H1 (cell line): ENCODE data around the gene TK1. TPM values are rescaled to one million over a fixed set of nuclear protein-coding genes. Genes with fewer than 3 reads are reported as not detected.

Experiments
- CTCF ChIA-PET: fragments of 300-600 bp; sonication (Branson Sonifier 250); formaldehyde crosslinking; loops from one replicate; lab custom pipeline; 2021; ENCODE audit not compliant: partially characterized antibody; lab: Charles Lee
- POLR2A ChIA-PET: fragments of 300-600 bp; sonication (Branson Sonifier 250); formaldehyde crosslinking; loops from one replicate; lab custom pipeline; 2021; ENCODE audit warnings: inconsistent platforms; ENCODE audit not compliant: partially characterized antibody; lab: Charles Lee
- DNase-seq, 2 experiments: peaks; one replicate each; pipeline versions ENCODE4 v3.0.0 to v3.0.0-alpha.2; 2010 to 2022; ENCODE audit warnings: low spot score in 2 of 2, low read depth in 1 of 2, mixed read lengths in 1 of 2
- FAIRE-seq: peaks from 2 replicates; lab custom pipeline; 2011; peaks lifted over from hg19 to GRCh38; lab: Jason Lieb, UNC
- H2AFZ ChIP-seq: 2 replicates; pipeline ENCODE4 v1.8.1; 2012; ENCODE audit warnings: low read length, inconsistent platforms
- H2AK5ac ChIP-seq: 2 replicates; pipeline ENCODE4 v1.6.1; 2013; ENCODE audit warnings: low read depth, low read length
- H2BK120ac ChIP-seq: replicated peaks from 2 replicates; pipeline ENCODE3; 2013; ENCODE audit warnings: low read depth, low read length, inconsistent platforms
- H2BK12ac ChIP-seq: 2 replicates; pipeline ENCODE4 v1.6.1; 2013; ENCODE audit warnings: low read depth, low read length
- H2BK15ac ChIP-seq: 2 replicates; pipeline ENCODE4 v1.6.1; 2013; ENCODE audit warnings: low read length
- H2BK20ac ChIP-seq: 2 replicates; pipeline ENCODE4 v1.6.1; 2013; ENCODE audit warnings: low read length
- H2BK5ac ChIP-seq: 2 replicates; pipeline ENCODE4 v1.6.1; 2013; ENCODE audit warnings: low read depth, low read length
- H3K14ac ChIP-seq: 2 replicates; pipeline ENCODE4 v1.6.1; 2013; ENCODE audit warnings: inconsistent platforms; ENCODE audit not compliant: insufficient read length
- H3K18ac ChIP-seq: 2 replicates; pipeline ENCODE4 v1.6.1; 2013; ENCODE audit warnings: low read length; ENCODE audit errors: extremely low read depth
- H3K23ac ChIP-seq: 2 replicates; pipeline ENCODE4 v1.6.1; 2013; ENCODE audit warnings: inconsistent platforms; ENCODE audit not compliant: insufficient read length
- H3K23me2 ChIP-seq: 2 replicates; pipeline ENCODE4 v1.6.1; 2013; ENCODE audit warnings: low read depth, low read length
- H3K27ac ChIP-seq: 2 replicates; pipeline ENCODE4 v1.6.1; 2011; ENCODE audit warnings: low read depth, low read length, inconsistent platforms
- H3K27me3 ChIP-seq, 4 experiments: replicated peaks in 1 of 4; 1 replicate in 1 of 4; 2 replicates in 3 of 4; pipeline versions ENCODE4 v1.6.1 to v1.8.1; 2011 to 2013; ENCODE audit warnings: low read length in 3 of 4, mild to moderate bottlenecking in 3 of 4, inconsistent platforms in 2 of 4, mixed read lengths in 2 of 4, moderate library complexity in 1 of 4; ENCODE audit not compliant: control insufficient read depth in 3 of 4, insufficient read depth in 3 of 4; ENCODE audit errors: extremely low read depth in 1 of 4
- H3K36me3 ChIP-seq, 4 experiments: 2 replicates each; pipeline versions ENCODE4 v1.6.1 to v1.8.1; 2011 to 2013; ENCODE audit warnings: mild to moderate bottlenecking in 4 of 4, low read length in 3 of 4, moderate library complexity in 2 of 4, control low read depth in 1 of 4, inconsistent platforms in 1 of 4; ENCODE audit not compliant: insufficient read depth in 4 of 4, control insufficient read depth in 2 of 4
- H3K4ac ChIP-seq: replicated peaks from 2 replicates; pipeline ENCODE3; 2013; ENCODE audit warnings: low read length, low read depth, mixed read lengths, inconsistent platforms; ENCODE audit not compliant: insufficient read length
- H3K4me1 ChIP-seq, 4 experiments: replicated peaks in 1 of 4; 1 replicate in 1 of 4; 2 replicates in 3 of 4; pipeline versions ENCODE4 v1.6.1 to v1.8.1; 2011 to 2013; ENCODE audit warnings: low read length in 3 of 4, inconsistent platforms in 2 of 4, mixed read lengths in 1 of 4; ENCODE audit not compliant: insufficient read depth in 4 of 4, control insufficient read depth in 3 of 4
- H3K4me2 ChIP-seq, 2 experiments: 2 replicates each; pipeline versions ENCODE4 v1.6.1 to v1.8.1; 2011 to 2013; ENCODE audit warnings: low read depth in 2 of 2, low read length in 2 of 2, control low read depth in 1 of 2, inconsistent platforms in 1 of 2, mild to moderate bottlenecking in 1 of 2; ENCODE audit not compliant: insufficient read depth in 1 of 2
- H3K4me3 ChIP-seq, 4 experiments: fragments of 200-600, 300-600 bp in 1 of 4; sonication (generic), shearing (Covaris generic), sonication (Bioruptor Twin) in 1 of 4; 2 replicates each; pipeline versions ENCODE4 v1.5.1 to v1.8.1; 2011 to 2016; ENCODE audit warnings: low read length in 4 of 4, low read depth in 3 of 4, control low read depth in 2 of 4, inconsistent platforms in 2 of 4, mild to moderate bottlenecking in 2 of 4, mixed read lengths in 1 of 4, moderate library complexity in 1 of 4; ENCODE audit not compliant: insufficient read depth in 2 of 4; ENCODE audit errors: extremely low read depth in 1 of 4
- H3K56ac ChIP-seq: replicated peaks from 2 replicates; pipeline ENCODE3; 2013; ENCODE audit warnings: low read depth, mild to moderate bottlenecking, mixed read lengths, low read length, inconsistent platforms; ENCODE audit not compliant: insufficient read length
- H3K79me1 ChIP-seq: 2 replicates; pipeline ENCODE4 v1.6.1; 2013; ENCODE audit warnings: low read depth, low read length, control low read depth
- H3K79me2 ChIP-seq, 2 experiments: 2 replicates each; pipeline versions ENCODE4 v1.6.1 to v1.8.1; 2012 to 2013; ENCODE audit warnings: low read length in 2 of 2, mild to moderate bottlenecking in 2 of 2, inconsistent platforms in 1 of 2; ENCODE audit not compliant: insufficient read depth in 2 of 2, control insufficient read depth in 1 of 2
- H3K9ac ChIP-seq, 4 experiments: replicated peaks in 1 of 4; 1 replicate in 1 of 4; 2 replicates in 3 of 4; pipeline versions ENCODE4 v1.6.1 to v1.8.1; 2011 to 2013; ENCODE audit warnings: low read depth in 3 of 4, low read length in 3 of 4, control low read depth in 2 of 4, mild to moderate bottlenecking in 2 of 4, moderate library complexity in 2 of 4, inconsistent platforms in 1 of 4; ENCODE audit errors: extremely low read depth in 1 of 4
- H3K9me3 ChIP-seq, 2 experiments: 2 replicates each; pipeline versions ENCODE4 v1.6.1 to v1.8.1; 2012 to 2013; ENCODE audit warnings: mild to moderate bottlenecking in 2 of 2, moderate library complexity in 2 of 2, control low read depth in 1 of 2, inconsistent platforms in 1 of 2, low read depth in 1 of 2, low read length in 1 of 2, mixed read lengths in 1 of 2; ENCODE audit not compliant: insufficient read depth in 2 of 2
- H4K20me1 ChIP-seq, 2 experiments: replicated peaks in 1 of 2; 2 replicates each; pipeline versions ENCODE3 to v1.8.1; 2011 to 2013; ENCODE audit warnings: inconsistent platforms in 2 of 2, low read length in 2 of 2, mild to moderate bottlenecking in 1 of 2; ENCODE audit not compliant: insufficient read depth in 2 of 2, control insufficient read depth in 1 of 2
- H4K5ac ChIP-seq: 2 replicates; pipeline ENCODE4 v1.6.1; 2013; ENCODE audit warnings: low read length, low read depth, mixed read lengths, inconsistent platforms; ENCODE audit not compliant: insufficient read length
- H4K8ac ChIP-seq: 2 replicates; pipeline ENCODE4 v1.8.0; 2013; ENCODE audit warnings: mild to moderate bottlenecking, moderate library complexity, low read length, inconsistent platforms; ENCODE audit not compliant: insufficient read depth; ENCODE audit errors: extremely low read depth
- H4K91ac ChIP-seq: replicated peaks from 2 replicates; pipeline ENCODE3; 2013; ENCODE audit warnings: low read length, mixed read lengths, inconsistent platforms; ENCODE audit not compliant: insufficient read length
- BACH1 ChIP-seq: IDR thresholded peaks from 2 replicates; pipeline ENCODE4 v1.6.1; 2012; ENCODE audit warnings: low read length, improper control_type of control experiment
- GABPA ChIP-seq: IDR thresholded peaks from 2 replicates; pipeline ENCODE4 v1.6.1; 2011; ENCODE audit warnings: mild to moderate bottlenecking, low read length, moderate library complexity, borderline replicate concordance; ENCODE audit not compliant: insufficient read depth
- KDM1A ChIP-seq: fragments of 200-600, 300-600 bp; sonication (generic); IDR thresholded peaks from 2 replicates; pipeline ENCODE4 v1.7.1; 2016; ENCODE audit warnings: mild to moderate bottlenecking, low read length, borderline replicate concordance
- PHF8 ChIP-seq: fragments of 200-600 bp; sonication (generic); conservative IDR thresholded peaks from 2 replicates; pipeline ENCODE4 v1.7.1; 2012; ENCODE audit warnings: low read depth, mild to moderate bottlenecking, inconsistent platforms, low read length, moderate library complexity
- POLR2AphosphoS5 ChIP-seq: IDR thresholded peaks from 2 replicates; pipeline ENCODE4 v1.6.1; 2011; ENCODE audit warnings: low read depth, low read length
- SIX5 ChIP-seq: IDR thresholded peaks from 2 replicates; pipeline ENCODE4 v1.6.1; 2011; ENCODE audit warnings: mild to moderate bottlenecking, low read depth, low read length
- SP1 ChIP-seq: IDR thresholded peaks from 2 replicates; pipeline ENCODE4 v1.6.1; 2011; ENCODE audit warnings: low read depth, low read length
- SRF ChIP-seq: IDR thresholded peaks from 2 replicates; pipeline ENCODE4 v1.6.1; 2011; ENCODE audit warnings: mild to moderate bottlenecking, low read depth, low read length, moderate library complexity
- TAF1 ChIP-seq: IDR thresholded peaks from 2 replicates; pipeline ENCODE4 v1.6.1; 2011; ENCODE audit warnings: mild to moderate bottlenecking, low read depth, low read length
- TBP ChIP-seq: IDR thresholded peaks from 2 replicates; pipeline ENCODE4 v1.6.1; 2011; ENCODE audit warnings: low read depth, low read length, improper control_type of control experiment
- ZNF274 ChIP-seq: IDR thresholded peaks from 2 replicates; pipeline ENCODE4 v1.7.0; 2012; ENCODE audit warnings: low read length, borderline replicate concordance; ENCODE audit errors: extremely low read depth
- WGBS, 2 experiments: shearing (Covaris generic) in 1 of 2; methylation state at CpG; one replicate each; pipeline versions ENCODE4 v1.1.6 to v1.1.7; 2013 to 2015; ENCODE audit warnings: low lambda C conversion rate in 2 of 2, mixed read lengths in 2 of 2, inconsistent platforms in 1 of 2, low coverage in 1 of 2, missing lambda C conversion rate in 1 of 2; ENCODE audit not compliant: insufficient replicate concordance in 2 of 2, insufficient coverage in 1 of 2, insufficient read length in 1 of 2; ENCODE audit errors: extremely low coverage in 1 of 2, missing lambda C conversion rate in 1 of 2; 5-methylcytosine and 5-hydroxymethylcytosine counted together
- polyA plus RNA-seq, 7 experiments: library from polyadenylated mRNA; depleted of rRNA in 3 of 7; stranded (reverse) in 5 of 7; unstranded in 2 of 7; fragments of >200 nt in 5 of 7; fragments of 200-250 nt in 2 of 7; gene quantifications; 1 replicate in 5 of 7; 2 replicates in 1 of 7; 4 replicates in 1 of 7; pipeline versions ENCODE4 v1.2.1 to v1.2.3, GENCODE V29; 2011 to 2013; ENCODE audit warnings: missing spikeins in 2 of 7, mixed read lengths in 2 of 7
- total RNA-seq: library from RNA; stranded (reverse); fragmentation: NEBNext Ultra II Directional; extraction: Animal tissue kit (Norgen Biotek cat#: 25700); gene quantifications from 2 replicates; pipeline ENCODE4 v1.2.1, GENCODE V29; 2021

TK1 gene
- total and polyA plus RNA-seq, 2 of the 8 experiments (the other 6 are each of a cell fraction or from before 2014, with no cell fraction given): 66.9 to 147 TPM

- Histone ChIP-seq H3K18ac (no peak overlapping the region), H2BK12ac (no peak overlapping the region), H4K5ac (no peak overlapping the region), H2AFZ (peak overlapping the region; percentile 57; the same call in 1 of the 2 replicates), H2BK5ac (peak overlapping the region; percentile 32; the same call in 1 of the 2 replicates), H3K14ac (no peak overlapping the region), H4K20me1 (peaks cover 0 to 3% of the 10 kb centered on the region in 2 experiments), H4K8ac (peak overlapping the region; percentile 80; the same call in 1 of the 2 replicates), H3K9me3 (no peaks in the 10 kb centered on the region), H2BK120ac (no peak overlapping the region), H4K91ac (no peak overlapping the region), H3K4ac (no peak overlapping the region), H2AK5ac (no peak overlapping the region), H3K27ac (no peak overlapping the region), H3K4me1 (peaks cover 0 to 6% (median 5%) of the 10 kb centered on the region in 4 experiments; a peak in 3 of 7 replicates), H2BK15ac (no peak overlapping the region), H2BK20ac (no peak overlapping the region), H3K79me1 (no peaks in the 10 kb centered on the region), H3K4me3 (peak overlapping the region in 3 of 4 experiments; percentile 18 to 45 (median 24); a peak in 5 of 8 replicates), H3K36me3 (no peaks in the 10 kb centered on the region), H3K4me2 (peak overlapping the region; percentile 49 to 69), H3K23me2 (peaks cover 2% of the 10 kb centered on the region; the same call in 1 of the 2 replicates), H3K79me2 (no peaks in the 10 kb centered on the region), H3K27me3 (0 out of 7 replicates have a peak, but pooled peaks cover 0 to 2% (median 0%) of the 10 kb centered on the region in 4 experiments), H3K9ac (no peak overlapping the region), H3K56ac (no peak overlapping the region), H3K23ac (no peak overlapping the region)
- ChIA-PET POLR2A (interaction anchor here (0.9 to 6.2 kb wide), 5 partner anchors 12 to 31 kb away, joined by 3 to 40 read pairs (median 6); partner anchors contain the start of gene TMC6), CTCF (interaction anchor here (0.6 to 8.0 kb wide), 13 partner anchors 10 to 913 kb away, joined by 3 to 122 read pairs (median 4); partner anchors contain the start of genes TMC6 and TMC8)
- 29% methylated on average over 50 of the region's 58 CpGs; no CpG with 5 or more reads in 1 of the 2 experiments for WGBS, 2 experiments
- FAIRE-seq: peak; percentile 39
- DNase-seq: peak; percentile 98 to 100
- no peak for TF ChIP-seq SRF
- no peak for TF ChIP-seq KDM1A
- 0 out of 2 replicates have a peak, but pooled peaks have one; percentile 14 for TF ChIP-seq BACH1
- no peak for TF ChIP-seq SIX5
- TF ChIP-seq SP1: peak; percentile 96
- TF ChIP-seq TAF1: peak; percentile 58; the same call in 1 of the 2 replicates
- 0 out of 2 replicates have a peak, but pooled peaks have one; percentile 71 for TF ChIP-seq GABPA
- TF ChIP-seq TBP: peak; percentile 24; the same call in 1 of the 2 replicates
- TF ChIP-seq POLR2AphosphoS5: peak; percentile 37; the same call in 1 of the 2 replicates
- no peak for TF ChIP-seq ZNF274
- no peak for TF ChIP-seq PHF8
Observed at GRCh38 chr17:78140169-78141051, 46.4 kb downstream of the TK1 start.
